ENCODE results near the gene ACAD10.
"Not testable (repeated sequence)": the region's sequence is repeated elsewhere in the genome, so short reads cannot be mapped to it uniquely, and the experiment has no call there.

The ACAD10 gene

DNA sequence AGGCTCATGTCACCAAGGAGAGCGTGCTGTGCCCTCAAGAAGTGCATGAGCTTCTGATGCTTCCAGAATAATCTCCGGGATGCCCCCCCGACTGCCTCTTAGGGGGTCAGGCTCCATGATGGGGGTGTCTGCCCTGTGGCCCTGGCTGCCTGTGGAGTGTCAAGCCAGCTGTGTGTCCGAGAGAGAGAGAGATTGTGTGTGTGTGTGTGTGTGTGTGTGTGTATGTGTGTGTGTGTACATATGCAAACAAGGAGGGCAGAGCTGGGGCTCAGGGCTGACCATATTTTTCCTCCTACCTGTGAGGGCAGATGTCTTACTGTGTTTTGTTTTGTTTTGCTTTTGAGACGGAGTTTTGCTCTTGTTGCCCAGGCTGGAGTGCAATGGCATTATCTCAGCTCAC is 75.2 kb downstream of the ACAD10 start:
- Histone ChIP-seq H3K9me3 (ENCODE audit: control insufficient read depth, insufficient read depth, low read length) (no peaks in the 10 kb centered on the region), H3K36me3 (ENCODE audit: control insufficient read depth, insufficient read depth, low read length) (no peaks in the 10 kb centered on the region), H3K4me3 (ENCODE audit: low read length) (no peak overlapping the region), H3K27me3 (ENCODE audit: control insufficient read depth, insufficient read depth, low read length) (no peaks in the 10 kb centered on the region), H3K4me1 (ENCODE audit: control insufficient read depth, insufficient read depth, low read length) (no peaks in the 10 kb centered on the region), H3K27ac (ENCODE audit: low read length) (no peak overlapping the region)
- WGBS (ENCODE audit: insufficient coverage, insufficient read length), result no CpG with 5 or more reads among the region's 5 CpGs
- no peak for DNase-seq (ENCODE audit: low read depth, low spot score)

DNA sequence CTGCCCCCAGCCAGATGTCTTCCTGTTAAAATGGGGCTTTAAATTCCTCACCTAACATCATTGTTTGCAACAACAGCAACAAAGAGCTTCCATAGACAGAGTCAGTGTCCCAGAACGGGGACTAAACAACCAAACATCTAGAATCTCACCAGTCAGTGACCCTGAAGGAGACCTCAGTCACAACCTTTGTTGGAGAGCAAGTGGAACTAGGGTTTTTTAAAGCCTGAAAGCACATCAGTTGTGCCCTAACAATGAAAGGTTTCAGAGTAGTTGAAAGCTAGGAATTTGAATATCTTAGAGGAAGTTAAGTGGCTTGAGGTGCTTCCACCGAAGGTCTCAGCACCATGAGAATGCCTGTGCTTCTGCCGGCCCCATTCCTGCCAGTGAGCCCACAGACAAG is 75.9 kb downstream of the ACAD10 start:
- peaks cover 2% of the 10 kb centered on the region; the same call in 1 of the 2 replicates for H3K4me1 ChIP-seq (ENCODE audit: control insufficient read depth, insufficient read depth, low read length)
- no peak overlapping the region for H3K4me3 ChIP-seq (ENCODE audit: low read length)
- no peaks in the 10 kb centered on the region for H3K36me3 ChIP-seq (ENCODE audit: control insufficient read depth, insufficient read depth, low read length)
- no peak overlapping the region for H3K27ac ChIP-seq (ENCODE audit: low read length)
- no peaks in the 10 kb centered on the region for H3K27me3 ChIP-seq (ENCODE audit: control insufficient read depth, insufficient read depth, low read length)
- no CpG with 5 or more reads among the region's 3 CpGs for WGBS (ENCODE audit: insufficient coverage, insufficient read length)
- no peak for DNase-seq (ENCODE audit: low read depth, low spot score)
- H3K9me3 ChIP-seq (ENCODE audit: control insufficient read depth, insufficient read depth, low read length), result no peaks in the 10 kb centered on the region

DNA sequence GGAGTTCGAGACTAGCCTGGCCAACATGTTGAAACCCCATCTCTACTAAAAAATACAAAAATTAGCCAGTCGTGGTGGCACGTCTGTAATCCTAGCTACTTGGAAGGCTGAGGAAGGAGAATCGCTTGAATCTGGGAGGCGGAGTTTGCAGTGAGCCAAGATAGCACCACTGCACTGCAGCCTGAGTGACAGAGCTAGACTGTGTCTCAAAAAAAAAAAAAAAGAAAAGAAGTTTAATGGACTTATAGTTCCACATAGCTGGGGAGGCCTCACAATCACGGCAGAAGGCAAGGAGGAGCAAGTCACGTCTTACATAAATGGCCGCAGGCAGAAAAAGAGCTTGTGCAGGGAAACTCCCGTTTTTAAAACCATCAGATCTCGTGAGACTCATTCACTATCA is 77.7 kb downstream of the ACAD10 start:
- not testable (repeated sequence) for H3K27me3 ChIP-seq (ENCODE audit: control insufficient read depth, insufficient read depth, low read length); DNase-seq (ENCODE audit: low read depth, low spot score); H3K4me3 ChIP-seq (ENCODE audit: low read length); H3K36me3 ChIP-seq (ENCODE audit: control insufficient read depth, insufficient read depth, low read length); H3K27ac ChIP-seq (ENCODE audit: low read length); H3K4me1 ChIP-seq (ENCODE audit: control insufficient read depth, insufficient read depth, low read length); H3K9me3 ChIP-seq (ENCODE audit: control insufficient read depth, insufficient read depth, low read length)
- no CpG with 5 or more reads among the region's 10 CpGs for WGBS (ENCODE audit: insufficient coverage, insufficient read length)

DNA sequence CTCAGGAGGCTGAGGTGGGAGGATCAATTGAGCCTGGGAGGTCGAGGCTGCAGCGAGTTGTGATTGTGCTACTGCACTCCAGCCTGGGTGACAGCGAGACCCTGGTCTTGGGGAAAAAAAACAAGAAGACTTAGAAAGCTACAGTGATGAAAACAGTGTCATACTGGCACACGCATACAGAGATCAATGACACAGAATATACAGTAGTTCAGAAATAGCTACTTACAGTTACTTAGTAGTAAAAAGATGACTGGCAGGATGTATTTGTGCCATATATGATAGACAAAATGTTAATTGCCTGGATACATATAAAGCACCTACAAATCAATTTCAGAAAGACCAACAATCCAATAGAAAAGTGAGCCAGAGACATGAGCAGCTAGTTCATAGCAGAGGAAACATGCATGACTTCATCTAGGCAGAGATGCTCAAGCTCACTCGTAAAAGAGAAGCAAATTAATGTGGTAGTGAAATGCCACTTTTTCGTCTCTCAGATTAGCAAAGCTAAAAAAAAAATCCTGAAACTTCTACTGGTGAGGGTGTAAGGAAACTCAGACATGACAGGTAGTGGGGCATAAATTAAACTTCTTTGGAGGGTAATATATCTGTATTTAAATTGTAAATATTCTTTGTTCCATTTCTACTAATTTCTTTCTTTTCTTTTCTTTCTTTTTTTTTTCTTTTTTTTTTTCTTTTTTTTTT is 78.4 kb downstream of the ACAD10 start:
- Histone ChIP-seq H3K36me3 (ENCODE audit: control insufficient read depth, insufficient read depth, low read length) (no peaks in the 10 kb centered on the region), H3K4me1 (ENCODE audit: control insufficient read depth, insufficient read depth, low read length) (peaks cover 2% of the 10 kb centered on the region; the same call in 1 of the 2 replicates), H3K4me3 (ENCODE audit: low read length) (no peak overlapping the region), H3K27me3 (ENCODE audit: control insufficient read depth, insufficient read depth, low read length) (no peaks in the 10 kb centered on the region), H3K27ac (ENCODE audit: low read length) (no peak overlapping the region), H3K9me3 (ENCODE audit: control insufficient read depth, insufficient read depth, low read length) (no peaks in the 10 kb centered on the region)
- WGBS (ENCODE audit: insufficient coverage, insufficient read length), result no CpG with 5 or more reads among the region's 6 CpGs
- no peak for DNase-seq (ENCODE audit: low read depth, low spot score)

GRCh38 chr12:111766608-111767361 is 80.9 kb downstream of the ACAD10 start, which contains the start of gene ALDH2:
ALDH2 (plus strand) TSS chr12:111766933; CDS start chr12:111766983, 50 bp downstream.
- Histone ChIP-seq H3K4me1 (ENCODE audit: control insufficient read depth, insufficient read depth, low read length) (peaks cover 2% of the 10 kb centered on the region; the same call in 1 of the 2 replicates), H3K27ac (ENCODE audit: low read length) (no peak within 1 kb of the TSS), H3K36me3 (ENCODE audit: control insufficient read depth, insufficient read depth, low read length) (no peaks in the 10 kb centered on the region), H3K4me3 (ENCODE audit: low read length) (peak within 1 kb of the TSS; percentile 71), H3K9me3 (ENCODE audit: control insufficient read depth, insufficient read depth, low read length) (no peaks in the 10 kb centered on the region), H3K27me3 (ENCODE audit: control insufficient read depth, insufficient read depth, low read length) (no peaks in the 10 kb centered on the region)
- DNase-seq (ENCODE audit: low read depth, low spot score), result peak; percentile 54
- WGBS (ENCODE audit: insufficient coverage, insufficient read length), result no CpG with 5 or more reads among the region's 73 CpGs

GRCh38 chr12:111767362-111768158 is 81.7 kb downstream of the ACAD10 start:
- H3K4me3 ChIP-seq (ENCODE audit: low read length), result peak overlapping the region; percentile 71
- no peaks in the 10 kb centered on the region for H3K36me3 ChIP-seq (ENCODE audit: control insufficient read depth, insufficient read depth, low read length)
- no CpG with 5 or more reads among the region's 18 CpGs for WGBS (ENCODE audit: insufficient coverage, insufficient read length)
- H3K27me3 ChIP-seq (ENCODE audit: control insufficient read depth, insufficient read depth, low read length), result no peaks in the 10 kb centered on the region
- DNase-seq (ENCODE audit: low read depth, low spot score), result no peak
- H3K9me3 ChIP-seq (ENCODE audit: control insufficient read depth, insufficient read depth, low read length), result no peaks in the 10 kb centered on the region
- no peak overlapping the region for H3K27ac ChIP-seq (ENCODE audit: low read length)
- H3K4me1 ChIP-seq (ENCODE audit: control insufficient read depth, insufficient read depth, low read length), result peaks cover 2% of the 10 kb centered on the region; the same call in 1 of the 2 replicates

- Histone ChIP-seq H3K4me3 (ENCODE audit: low read length) (no peak overlapping the region), H3K4me1 (ENCODE audit: control insufficient read depth, insufficient read depth, low read length) (peaks cover 2% of the 10 kb centered on the region; the same call in 1 of the 2 replicates), H3K36me3 (ENCODE audit: control insufficient read depth, insufficient read depth, low read length) (no peaks in the 10 kb centered on the region), H3K9me3 (ENCODE audit: control insufficient read depth, insufficient read depth, low read length) (no peaks in the 10 kb centered on the region), H3K27ac (ENCODE audit: low read length) (no peak overlapping the region), H3K27me3 (ENCODE audit: control insufficient read depth, insufficient read depth, low read length) (no peaks in the 10 kb centered on the region)
- DNase-seq (ENCODE audit: low read depth, low spot score), result no peak
- no CpG with 5 or more reads among the region's 9 CpGs for WGBS (ENCODE audit: insufficient coverage, insufficient read length)
These were observed 82.5 kb downstream of the ACAD10 start for GRCh38 chr12:111768159-111768895.

DNA sequence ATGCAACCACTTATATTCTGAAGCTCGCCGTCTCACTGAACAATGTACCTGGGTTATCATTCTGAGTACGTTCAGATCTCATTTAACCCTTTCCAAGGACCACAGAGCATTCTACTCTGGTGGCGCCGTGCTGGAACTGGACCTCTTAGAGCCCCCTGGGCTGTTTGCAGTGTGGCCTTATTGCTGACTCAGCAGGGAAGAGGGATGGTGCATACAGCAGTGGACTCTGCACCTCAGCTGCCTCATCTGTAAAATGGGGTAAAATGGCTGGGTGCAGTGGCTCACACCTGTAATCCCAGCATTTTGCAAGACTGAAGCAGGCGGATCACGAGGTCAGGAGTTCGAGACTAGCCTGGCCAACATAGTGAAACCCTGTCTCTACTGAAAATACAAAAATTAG is 83.7 kb downstream of the ACAD10 start:
- Histone ChIP-seq H3K4me3 (ENCODE audit: low read length) (no peak overlapping the region), H3K27ac (ENCODE audit: low read length) (no peak overlapping the region), H3K9me3 (ENCODE audit: control insufficient read depth, insufficient read depth, low read length) (no peaks in the 10 kb centered on the region), H3K4me1 (ENCODE audit: control insufficient read depth, insufficient read depth, low read length) (peaks cover 2% of the 10 kb centered on the region; the same call in 1 of the 2 replicates), H3K27me3 (ENCODE audit: control insufficient read depth, insufficient read depth, low read length) (no peaks in the 10 kb centered on the region), H3K36me3 (ENCODE audit: control insufficient read depth, insufficient read depth, low read length) (no peaks in the 10 kb centered on the region)
- no CpG with 5 or more reads among the region's 8 CpGs for WGBS (ENCODE audit: insufficient coverage, insufficient read length)
- no peak for DNase-seq (ENCODE audit: low read depth, low spot score)

GRCh38 chr12:111773801-111774551 is 88.1 kb downstream of the ACAD10 start:
- DNase-seq (ENCODE audit: low read depth, low spot score), result no peak
- H3K27ac ChIP-seq (ENCODE audit: low read length), result no peak overlapping the region
- no CpG with 5 or more reads among the region's 17 CpGs for WGBS (ENCODE audit: insufficient coverage, insufficient read length)
- H3K36me3 ChIP-seq (ENCODE audit: control insufficient read depth, insufficient read depth, low read length), result no peaks in the 10 kb centered on the region
- no peaks in the 10 kb centered on the region for H3K9me3 ChIP-seq (ENCODE audit: control insufficient read depth, insufficient read depth, low read length)
- H3K4me1 ChIP-seq (ENCODE audit: control insufficient read depth, insufficient read depth, low read length), result no peaks in the 10 kb centered on the region
- no peaks in the 10 kb centered on the region for H3K27me3 ChIP-seq (ENCODE audit: control insufficient read depth, insufficient read depth, low read length)
- no peak overlapping the region for H3K4me3 ChIP-seq (ENCODE audit: low read length)

Measured in iPS DF 6.9 (cell line).